ENCODE measurements around the gene SYTL3. TPM values are rescaled to one million over a fixed set of nuclear protein-coding genes. Genes with fewer than 3 reads are reported as not detected.

The SYTL3 gene
- total RNA-seq, 2 experiments from 2014 or later, result 151 to 163 TPM

GRCh38 chr6:158660333-158660754 lies 10.5 kb downstream of the SYTL3 start:
- POLR2A ChIA-PET, result interaction anchor here (0.6 to 6.9 kb wide), 8 partner anchors 9 to 245 kb away, joined by 3 to 65 read pairs (median 3); partner anchors contain the start of gene DYNLT1
- ATAC-seq (peak; percentile 69), DNase-seq (peak; percentile 58)
- CTCF ChIA-PET, result interaction anchor here (0.6 to 5.3 kb wide), 15 partner anchors 8 to 151 kb away, joined by 3 to 55 read pairs (median 5); partner anchors contain the start of genes DYNLT1 and SYTL3
- no peaks in the 10 kb centered on the region for H3K9me3 Mint-ChIP-seq
- intact Hi-C loops (cut with micrococcal nuclease), result no loop called here
- no peak overlapping the region for H3K4me3 Mint-ChIP-seq
- peaks cover 81% of the 10 kb centered on the region for H3K36me3 Mint-ChIP-seq (ENCODE audit: low read depth)
- H3K4me1 Mint-ChIP-seq (ENCODE audit: low read depth), result peaks cover 54% of the 10 kb centered on the region
- TF ChIP-seq CTCF (IDR thresholded peaks at IDR 0.05), result peak; percentile 74
- H3K27me3 Mint-ChIP-seq, result no peaks in the 10 kb centered on the region
- H3K27ac Mint-ChIP-seq, result peak overlapping the region; percentile 11

GRCh38 chr6:158661156-158661685 lies 11.4 kb downstream of the SYTL3 start:
- H3K9me3 Mint-ChIP-seq, result no peaks in the 10 kb centered on the region
- DNase-seq (no peak), ATAC-seq (no peak)
- intact Hi-C loops (cut with micrococcal nuclease), result no loop called here
- no peaks in the 10 kb centered on the region for H3K27me3 Mint-ChIP-seq
- ChIA-PET POLR2A (interaction anchor here (1.2 to 6.9 kb wide), 5 partner anchors 8 to 18 kb away, joined by 3 to 65 read pairs (median 3); partner anchors contain the start of genes DYNLT1 and SYTL3), CTCF (interaction anchor here (0.8 to 5.3 kb wide), 11 partner anchors 10 to 447 kb away, joined by 3 to 55 read pairs (median 3); partner anchors contain the start of genes DYNLT1 and SYTL3)
- H3K4me3 Mint-ChIP-seq, result no peak overlapping the region
- no peak overlapping the region for H3K27ac Mint-ChIP-seq
- H3K4me1 Mint-ChIP-seq (ENCODE audit: low read depth), result peaks cover 46% of the 10 kb centered on the region
- peaks cover 80% of the 10 kb centered on the region for H3K36me3 Mint-ChIP-seq (ENCODE audit: low read depth)
- no peak for TF ChIP-seq CTCF (IDR thresholded peaks at IDR 0.05)

GRCh38 chr6:158662607-158662953 lies 12.7 kb downstream of the SYTL3 start:
- intact Hi-C loops (cut with micrococcal nuclease), result no loop called here
- no peak for TF ChIP-seq CTCF (IDR thresholded peaks at IDR 0.05)
- POLR2A ChIA-PET, result interaction anchor here (0.7 to 6.9 kb wide), 5 partner anchors 10 to 560 kb away, joined by 3 to 65 read pairs (median 8); partner anchors contain the start of genes DYNLT1 and SYTL3
- H3K27me3 Mint-ChIP-seq, result no peaks in the 10 kb centered on the region
- H3K27ac Mint-ChIP-seq, result no peak overlapping the region
- H3K9me3 Mint-ChIP-seq, result no peaks in the 10 kb centered on the region
- peak overlapping the region; percentile 62 for H3K4me3 Mint-ChIP-seq
- DNase-seq (no peak), ATAC-seq (no peak)
- CTCF ChIA-PET, result interaction anchor here (0.7 to 5.3 kb wide), 9 partner anchors 10 to 441 kb away, joined by 3 to 55 read pairs (median 3); partner anchors contain the start of gene DYNLT1
- peaks cover 43% of the 10 kb centered on the region for H3K4me1 Mint-ChIP-seq (ENCODE audit: low read depth)
- peaks cover 83% of the 10 kb centered on the region for H3K36me3 Mint-ChIP-seq (ENCODE audit: low read depth)

GRCh38 chr6:158662954-158663624 lies 13.2 kb downstream of the SYTL3 start:
- TF ChIP-seq CTCF (IDR thresholded peaks at IDR 0.05), result no peak
- Mint-ChIP-seq H3K4me3 (peak overlapping the region; percentile 62), H3K36me3 (ENCODE audit: low read depth) (peaks cover 83% of the 10 kb centered on the region), H3K9me3 (no peaks in the 10 kb centered on the region), H3K27ac (peak overlapping the region; percentile 63), H3K4me1 (ENCODE audit: low read depth) (peaks cover 43% of the 10 kb centered on the region), H3K27me3 (no peaks in the 10 kb centered on the region)
- intact Hi-C loops (cut with micrococcal nuclease), result no loop called here
- CTCF ChIA-PET, result interaction anchor here (0.9 to 5.3 kb wide), 7 partner anchors 10 to 442 kb away, joined by 3 to 55 read pairs (median 3); partner anchors contain the start of gene DYNLT1
- POLR2A ChIA-PET, result interaction anchor here (0.7 to 6.9 kb wide), 7 partner anchors 10 to 559 kb away, joined by 3 to 65 read pairs (median 5); partner anchors contain the start of genes DYNLT1 and SYTL3
- ATAC-seq (no peak), DNase-seq (no peak)
